HG03097 (cell line): ENCODE measurements around the gene RRAS2.
"Not testable (repeated sequence)": the region's sequence is repeated elsewhere in the genome, so short reads cannot be mapped to it uniquely, and the experiment has no call there.

ENCODE experiments used
- ATAC-seq: cut with Tn5 transposase; IDR thresholded peaks from one replicate; pipeline ENCODE4 v1.9.1; 2021; ENCODE audit not compliant: unreplicated experiment, low FRiP score

The RRAS2 gene

GRCh38 chr11:14308897-14309387, 50.0 kb downstream of the RRAS2 start:
- peak; percentile 29 for ATAC-seq

- ATAC-seq = no peak
These were observed 50.7 kb downstream of the RRAS2 start for GRCh38 chr11:14308114-14308896.

GRCh38 chr11:14306481-14306880, 52.5 kb downstream of the RRAS2 start:
- no peak for ATAC-seq

GRCh38 chr11:14305649-14306048, 53.3 kb downstream of the RRAS2 start:
- no peak for ATAC-seq

- no peak for ATAC-seq
These were observed 54.4 kb downstream of the RRAS2 start for GRCh38 chr11:14304601-14305000.

GRCh38 chr11:14300661-14301304, 58.2 kb downstream of the RRAS2 start:
- peak; percentile 64 for ATAC-seq

GRCh38 chr11:14299921-14300320, 59.1 kb downstream of the RRAS2 start:
- no peak for ATAC-seq

GRCh38 chr11:14290422-14290821, 68.6 kb downstream of the RRAS2 start:
- no peak for ATAC-seq

- ATAC-seq = no peak
These were observed 70.6 kb downstream of the RRAS2 start for GRCh38 chr11:14288189-14288935.

GRCh38 chr11:14278869-14279268, 80.1 kb downstream of the RRAS2 start:
- not testable (repeated sequence) for ATAC-seq

GRCh38 chr11:14275076-14275475, 83.9 kb downstream of the RRAS2 start:
- no peak for ATAC-seq

- no peak for ATAC-seq
These were observed 85.1 kb downstream of the RRAS2 start for GRCh38 chr11:14273895-14274294.

GRCh38 chr11:14270690-14271542, 88.1 kb downstream of the RRAS2 start:
- peak; percentile 67 for ATAC-seq

GRCh38 chr11:14269692-14270573, 89.0 kb downstream of the RRAS2 start:
- no peak for ATAC-seq

- ATAC-seq = no peak
These were observed 90.9 kb downstream of the RRAS2 start for GRCh38 chr11:14267861-14268635.

- no peak for ATAC-seq
These were observed 92.4 kb downstream of the RRAS2 start for GRCh38 chr11:14266622-14267021.

GRCh38 chr11:14264966-14265365, 94.0 kb downstream of the RRAS2 start:
- ATAC-seq = no peak

GRCh38 chr11:14262271-14262846, 96.6 kb downstream of the RRAS2 start:
- no peak for ATAC-seq
